Measurements from ENCODE around the gene MOSMO.
"Not testable (repeated sequence)": the region's sequence is repeated elsewhere in the genome, so short reads cannot be mapped to it uniquely, and the experiment has no call there.

MOSMO gene

DNA sequence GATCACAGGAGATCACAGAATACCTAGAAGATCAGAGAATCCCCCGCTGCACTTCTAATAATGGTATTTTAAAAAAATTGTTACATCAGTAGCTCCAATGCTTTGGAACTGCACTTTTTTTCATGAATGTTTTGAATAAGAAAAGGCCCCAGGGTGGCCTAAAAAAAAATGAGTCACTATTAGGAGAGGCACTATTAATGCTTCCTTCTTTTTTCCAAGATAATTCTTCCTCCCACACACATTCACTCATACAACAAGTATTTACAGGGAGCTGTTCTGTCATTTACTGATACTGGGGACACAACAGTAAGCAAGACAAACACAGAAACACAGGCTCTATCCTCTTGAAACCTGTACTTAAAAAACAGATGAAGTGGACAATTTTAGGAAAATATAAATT lies 6.3 kb upstream of the MOSMO start:
- DNase-seq (ENCODE audit: extremely low read depth in 1 of 2, low read depth in 1 of 2), result no peak

DNA sequence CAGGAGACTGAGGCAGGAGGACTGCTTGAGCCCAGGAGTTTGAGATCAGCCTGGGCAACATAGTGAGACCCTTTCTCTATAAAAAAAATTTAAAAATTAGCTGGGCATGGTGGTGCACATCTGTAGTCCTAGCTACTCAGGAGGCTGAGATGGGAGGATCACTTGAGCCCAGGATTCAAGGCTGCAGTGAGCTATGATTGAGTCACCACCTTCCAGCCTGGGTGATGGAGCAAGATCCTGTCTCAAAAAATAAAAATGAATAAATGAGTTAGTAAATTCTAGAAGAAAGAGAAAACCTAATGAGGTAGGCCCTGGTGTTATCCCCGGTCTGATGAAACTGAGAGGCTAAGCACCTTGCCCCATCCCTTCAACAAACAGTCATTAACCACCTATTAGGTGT lies 5.9 kb upstream of the MOSMO start:
- DNase-seq (ENCODE audit: extremely low read depth in 1 of 2, low read depth in 1 of 2), result not testable (repeated sequence)

DNA sequence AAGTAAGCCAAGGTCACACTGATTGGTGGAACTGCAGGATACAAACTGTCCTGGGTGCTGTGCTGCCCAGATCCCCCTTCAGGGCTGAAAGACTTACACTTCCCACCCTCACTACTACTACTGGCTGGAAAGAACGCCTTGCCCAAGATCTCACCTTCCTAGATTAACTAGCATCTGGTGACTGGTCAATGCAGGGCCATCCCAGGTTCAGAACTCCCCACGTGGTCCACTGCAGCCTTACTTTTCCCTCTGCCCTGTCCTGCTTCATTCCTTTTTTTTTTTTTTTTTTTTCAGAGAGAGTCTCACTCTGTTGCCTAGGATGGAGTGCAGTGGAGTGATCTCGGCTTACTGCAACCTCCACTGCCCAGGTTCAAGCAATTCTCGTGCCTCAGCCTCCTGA lies 4.7 kb upstream of the MOSMO start:
- no peak for DNase-seq (ENCODE audit: extremely low read depth in 1 of 2, low read depth in 1 of 2)

- DNase-seq (ENCODE audit: extremely low read depth in 1 of 2, low read depth in 1 of 2), result no peak
These were observed 3.6 kb upstream of the MOSMO start for GRCh38 chr16:22004341-22004740.

DNA sequence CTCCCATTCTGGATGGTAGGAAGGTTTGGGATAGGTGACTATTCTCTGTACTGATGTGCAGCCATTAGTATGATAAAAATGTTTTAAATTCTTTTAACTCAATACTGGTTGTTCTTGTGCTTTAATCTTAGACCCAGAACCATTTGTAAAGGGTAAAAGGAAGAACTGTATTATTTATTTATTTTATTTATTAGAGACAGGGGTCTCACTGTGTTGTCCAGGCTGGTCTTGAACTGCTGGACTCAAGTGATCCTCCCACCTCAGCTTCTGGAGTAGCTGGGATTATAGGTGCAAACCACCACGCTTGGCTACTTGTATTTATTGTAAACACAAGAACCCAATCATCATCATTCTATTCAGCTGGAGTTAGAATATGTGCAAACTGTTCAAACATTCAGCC lies 2.2 kb upstream of the MOSMO start:
- DNase-seq (ENCODE audit: extremely low read depth in 1 of 2, low read depth in 1 of 2), result no peak

DNA sequence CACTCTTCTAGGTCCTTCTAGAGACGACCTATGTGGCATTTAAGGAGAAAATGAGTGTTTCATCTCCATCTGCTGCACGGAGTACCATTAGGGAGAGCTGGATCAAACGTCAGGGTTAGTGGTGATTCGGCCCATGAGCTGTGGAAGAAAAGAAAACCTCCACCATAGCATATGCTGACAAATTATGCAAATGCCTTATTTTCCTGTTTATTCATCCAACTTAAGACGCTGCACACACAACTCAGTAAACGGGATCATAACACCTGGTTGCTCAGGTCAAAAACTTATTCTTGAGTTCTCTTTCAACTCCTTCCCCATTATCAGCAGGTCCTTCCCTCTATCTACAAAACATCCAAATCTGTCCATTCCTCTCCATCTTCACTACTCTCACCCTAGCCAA lies 1.3 kb upstream of the MOSMO start:
- no peak for DNase-seq (ENCODE audit: extremely low read depth in 1 of 2, low read depth in 1 of 2)

- no peak for DNase-seq (ENCODE audit: extremely low read depth in 1 of 2, low read depth in 1 of 2)
These were observed 777 bp upstream of the MOSMO start for GRCh38 chr16:22007159-22007508.

DNA sequence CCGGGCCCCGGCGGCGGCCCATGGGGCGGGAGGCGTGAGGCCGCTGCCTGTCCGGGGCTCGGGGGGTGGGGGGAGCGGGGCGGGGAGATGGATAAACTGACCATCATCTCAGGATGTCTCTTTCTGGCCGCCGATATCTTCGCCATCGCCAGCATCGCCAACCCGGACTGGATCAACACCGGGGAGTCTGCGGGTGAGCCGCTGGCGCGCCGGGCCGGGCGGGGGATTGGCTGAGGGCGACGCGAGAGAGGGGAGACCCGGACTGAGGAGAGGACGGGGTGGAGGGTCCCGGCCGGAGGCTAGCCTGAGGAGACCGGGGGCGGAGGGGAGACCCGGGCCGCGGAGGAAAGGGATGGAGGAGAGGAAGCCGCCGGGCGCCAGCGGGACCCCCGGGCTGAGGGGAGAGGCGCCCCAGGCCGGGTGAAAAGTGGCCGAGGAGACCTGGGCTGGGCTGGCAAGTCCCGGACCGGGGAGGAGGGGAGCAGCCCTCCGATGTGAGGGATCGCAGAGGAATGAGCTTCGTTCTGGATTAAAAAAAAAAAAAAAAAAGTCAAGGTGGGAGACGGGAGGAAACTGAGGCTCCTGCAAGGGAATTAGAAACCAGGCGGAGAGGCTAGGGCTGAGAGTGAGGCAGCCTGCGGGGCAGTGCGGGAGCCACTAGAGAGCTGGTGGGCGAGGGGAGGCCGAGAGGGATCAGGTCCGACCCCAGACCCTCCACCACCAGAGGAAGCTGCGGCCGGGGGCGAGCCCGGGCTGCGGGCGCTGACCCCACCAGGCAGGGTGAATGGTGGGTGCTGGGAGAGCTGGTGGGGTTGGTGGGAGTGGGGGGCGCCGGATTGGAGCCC lies 526 bp downstream of the MOSMO start:
- DNase-seq (ENCODE audit: extremely low read depth in 1 of 2, low read depth in 1 of 2), result no peak

GRCh38 chr16:22010902-22011301 lies 3.0 kb downstream of the MOSMO start:
- no peak for DNase-seq (ENCODE audit: extremely low read depth in 1 of 2, low read depth in 1 of 2)

- DNase-seq (ENCODE audit: extremely low read depth in 1 of 2, low read depth in 1 of 2), result no peak
These were observed 4.3 kb downstream of the MOSMO start for GRCh38 chr16:22012241-22012640.

GRCh38 chr16:22013486-22013885 lies 5.6 kb downstream of the MOSMO start:
- no peak for DNase-seq (ENCODE audit: extremely low read depth in 1 of 2, low read depth in 1 of 2)

DNA sequence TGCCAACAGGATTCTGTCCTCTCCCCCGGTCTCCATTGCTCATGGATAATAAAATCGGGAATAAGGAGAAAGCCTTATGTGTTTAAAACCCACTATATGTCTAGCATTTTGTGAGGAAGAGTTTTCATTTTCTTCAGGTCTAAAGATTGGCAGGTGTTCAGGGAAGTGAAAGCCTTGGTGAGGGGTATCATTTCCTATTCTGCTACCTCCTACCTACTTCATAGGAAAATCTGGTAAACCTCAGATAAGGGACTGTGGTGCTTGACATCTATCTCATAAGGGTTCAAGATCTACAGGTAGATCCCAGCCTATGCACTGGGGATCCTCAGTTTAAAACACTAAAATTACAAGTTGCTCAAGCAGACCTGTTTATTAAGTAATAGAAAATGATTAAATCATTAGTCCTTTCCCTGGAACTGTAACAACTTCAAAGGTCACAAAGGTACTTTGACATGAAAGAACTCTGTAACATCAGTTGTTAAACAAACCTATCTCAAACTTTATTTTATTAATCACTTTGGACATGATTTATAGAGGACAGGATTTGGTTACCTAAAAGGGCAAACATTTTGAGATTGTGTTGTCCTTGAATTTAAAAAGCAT lies 6.5 kb downstream of the MOSMO start:
- DNase-seq (ENCODE audit: extremely low read depth in 1 of 2, low read depth in 1 of 2), result no peak

- no peak for DNase-seq (ENCODE audit: extremely low read depth in 1 of 2, low read depth in 1 of 2)
These were observed 9.0 kb downstream of the MOSMO start for GRCh38 chr16:22016927-22017326.

GRCh38 chr16:22018559-22018958 lies 10.6 kb downstream of the MOSMO start:
- no peak for DNase-seq (ENCODE audit: extremely low read depth in 1 of 2, low read depth in 1 of 2)

DNA sequence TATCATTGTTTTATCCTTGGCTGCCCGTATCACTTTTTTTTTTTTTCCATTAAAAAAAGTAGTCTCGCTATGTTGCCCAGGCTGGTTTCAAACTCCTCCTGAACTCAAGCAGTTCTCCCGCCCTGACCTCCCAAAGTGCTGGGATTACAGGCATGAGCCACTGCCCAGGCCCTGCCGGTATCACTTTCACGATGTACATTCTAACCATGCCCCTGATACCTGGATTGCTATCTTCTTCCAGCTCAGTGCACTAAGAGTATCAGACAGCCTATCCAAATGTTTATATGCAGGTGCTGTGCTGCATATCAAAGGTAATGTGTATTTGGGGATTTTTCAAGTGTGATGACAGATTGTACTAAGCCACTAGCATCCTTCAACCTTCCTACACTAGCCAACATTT lies 14.2 kb downstream of the MOSMO start:
- no peak for DNase-seq (ENCODE audit: extremely low read depth in 1 of 2, low read depth in 1 of 2)

DNA sequence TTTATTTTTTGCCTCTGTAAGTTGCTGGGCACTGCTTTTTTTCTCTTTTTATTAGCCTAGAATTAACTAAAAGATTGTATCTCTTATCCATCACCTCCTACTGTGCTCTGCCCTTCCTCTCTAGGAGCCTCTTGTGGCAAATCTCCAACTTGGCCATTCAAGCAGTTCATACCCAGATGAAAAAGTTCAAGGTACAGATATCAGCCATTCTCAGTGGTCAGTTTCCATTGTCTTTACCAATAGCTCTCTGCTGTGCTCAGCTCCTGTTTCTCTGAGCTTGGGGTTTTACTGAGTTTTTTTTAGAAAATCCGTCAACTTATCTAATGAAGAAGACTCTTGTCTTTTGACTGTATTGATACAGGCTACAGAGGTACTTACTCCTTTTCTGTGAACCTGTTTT lies 15.6 kb downstream of the MOSMO start:
- DNase-seq (ENCODE audit: extremely low read depth in 1 of 2, low read depth in 1 of 2), result no peak

GRCh38 chr16:22024785-22025184 lies 16.9 kb downstream of the MOSMO start:
- not testable (repeated sequence) for DNase-seq (ENCODE audit: extremely low read depth in 1 of 2, low read depth in 1 of 2)

DNA sequence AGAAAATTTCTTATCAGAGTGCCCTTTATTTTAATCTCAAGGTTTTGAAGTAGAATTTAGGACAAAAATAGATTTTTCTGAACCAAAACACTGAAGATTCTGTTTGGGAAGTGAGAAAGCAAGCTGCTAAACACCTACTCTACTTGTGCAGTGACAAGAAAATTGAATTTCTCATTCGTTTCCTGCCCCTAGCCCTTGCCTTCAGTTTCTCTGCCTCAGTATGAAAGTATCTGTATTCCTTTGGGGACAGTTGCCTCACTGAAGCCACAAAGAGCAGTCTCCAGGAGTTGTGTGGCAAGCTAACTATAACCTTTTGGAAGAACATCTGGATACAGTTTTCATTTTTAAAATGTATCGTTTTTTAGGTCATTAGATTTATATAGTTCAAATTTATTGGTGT lies 19.7 kb downstream of the MOSMO start:
- no peak for DNase-seq (ENCODE audit: extremely low read depth in 1 of 2, low read depth in 1 of 2)

- no peak for DNase-seq (ENCODE audit: extremely low read depth in 1 of 2, low read depth in 1 of 2)
These were observed 21.7 kb downstream of the MOSMO start for GRCh38 chr16:22029632-22030031.

DNA sequence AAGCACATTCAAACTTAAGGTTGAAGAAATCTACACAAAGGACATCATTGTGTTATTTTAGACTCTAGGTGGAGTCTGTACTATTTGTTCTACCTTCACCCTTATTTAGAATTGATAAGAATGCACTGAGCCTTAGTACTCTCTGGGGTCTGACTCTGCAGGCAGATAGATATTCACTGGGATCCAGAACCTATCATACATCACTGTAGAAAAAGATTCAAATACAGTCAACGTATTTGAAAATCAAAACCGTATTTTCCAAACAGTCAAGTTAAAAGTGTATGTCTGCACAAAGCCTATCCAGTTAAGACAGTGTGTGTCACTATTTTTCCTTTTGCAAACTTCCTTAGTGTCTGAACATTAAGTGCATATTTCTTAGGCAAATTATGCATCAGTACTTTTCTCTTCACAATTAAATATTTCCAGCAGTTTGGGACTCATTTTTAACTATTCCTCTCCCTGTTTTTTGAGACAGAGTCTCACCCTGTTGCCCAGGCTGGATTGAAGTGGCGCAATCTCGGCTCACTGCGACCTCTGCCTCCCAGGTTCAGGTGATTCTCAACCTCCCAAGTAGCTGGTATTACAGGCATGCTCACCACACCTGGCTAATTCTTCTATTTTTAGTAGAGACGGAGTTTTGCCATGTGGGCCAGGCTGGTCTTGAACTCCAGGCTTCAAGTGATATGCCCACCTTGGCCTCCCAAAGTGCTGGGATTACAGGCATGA lies 22.3 kb downstream of the MOSMO start:
- DNase-seq (ENCODE audit: extremely low read depth in 1 of 2, low read depth in 1 of 2), result no peak

- DNase-seq (ENCODE audit: extremely low read depth in 1 of 2, low read depth in 1 of 2), result no peak
These were observed 23.7 kb downstream of the MOSMO start for GRCh38 chr16:22031483-22032083.

- DNase-seq (ENCODE audit: extremely low read depth in 1 of 2, low read depth in 1 of 2), result no peak
These were observed 26.6 kb downstream of the MOSMO start for GRCh38 chr16:22034503-22034902.

All from activated CD8-positive, alpha-beta memory T cell treated with anti-CD3 and anti-CD28 coated beads for 1 hour (primary cell).